Ovary (tissue), 9 donors: ENCODE measurements around the gene CPED1. TPM values are rescaled to one million over a fixed set of nuclear protein-coding genes. Genes with fewer than 3 reads are reported as not detected.

Experiments used
- DNase-seq, 5 donors: peaks; one replicate each; pipeline ENCODE4 v3.0.0-alpha.2; 2019 to 2020
- H3K27ac ChIP-seq, 2 donors: fragments of 200-600 bp; one replicate each; pipeline versions ENCODE4 v1.5.1 to v1.8.0; 2019 to 2022
- H3K27me3 ChIP-seq: fragments of 200-600 bp; one replicate; pipeline ENCODE4 v1.8.0; 2022
- H3K36me3 ChIP-seq: fragments of 200-600 bp; sonication (generic); one replicate; pipeline ENCODE4 v1.5.1; 2019
- H3K4me1 ChIP-seq: one replicate; pipeline ENCODE4 v1.8.1; 2013; ENCODE audit warnings: mild to moderate bottlenecking, moderate library complexity; ENCODE audit not compliant: insufficient read depth
- H3K4me3 ChIP-seq: fragments of 200-600 bp; sonication (generic); one replicate; pipeline ENCODE4 v1.5.1; 2017
- H3K9me3 ChIP-seq, 2 donors: fragments of 200-600 bp in 1 of 2; sonication (generic) in 1 of 2; one replicate each; pipeline versions ENCODE4 v1.5.1 to v1.8.1; 2013 to 2019; ENCODE audit warnings: mild to moderate bottlenecking in 1 of 2, moderate library complexity in 1 of 2
- CTCF ChIP-seq, 3 donors: fragments of 450-650 bp in 2 of 3; fragments of 200-600 bp in 1 of 3; IDR thresholded peaks; one replicate each; pipeline versions ENCODE4 v1.5.1 to v1.8.0; 2016 to 2022; ENCODE audit warnings: antibody characterized with exemption in 3 of 3, mild to moderate bottlenecking in 1 of 3
- EP300 ChIP-seq: sonication (generic); formaldehyde crosslinking; IDR thresholded peaks from one replicate; pipeline ENCODE4 v1.6.1; 2017; ENCODE audit warnings: antibody characterized with exemption
- POLR2A ChIP-seq: fragments of 450-650 bp; IDR thresholded peaks from one replicate; pipeline ENCODE4 v1.6.1; 2017; ENCODE audit warnings: antibody characterized with exemption, mild to moderate bottlenecking, moderate library complexity
- WGBS, 3 donors: extraction: QIAGEN DNeasy Blood & Tissue Kit in 1 of 3; methylation state at CpG; one replicate each; pipeline versions ENCODE4 v1.1.5 to v1.1.7; 2013 to 2017; 5-methylcytosine and 5-hydroxymethylcytosine counted together
- intact Hi-C, 4 donors: fragments of 100-400 bp; cut with DNase I; formaldehyde crosslinking; loops; one replicate each; pipeline versions ENCODE4 v1.11.0 to v1.15.1; 2022 to 2023
- polyA plus RNA-seq, 2 donors: library from polyadenylated mRNA; stranded (reverse); fragments of 200-250 nt in 1 of 2; fragments of 350-450 nt in 1 of 2; fragmentation: Illumina TruSeq in 1 of 2; extraction: RNeasy Lipid Tissue Mini Kit (QIAGEN cat#74804) in 1 of 2; gene quantifications; one replicate each; pipeline ENCODE4 v1.2.3, GENCODE V29; 2013 to 2014
- total RNA-seq, 7 donors: library from RNA; depleted of rRNA in 2 of 7; stranded (reverse); fragments of >200 nt in 2 of 7; fragmentation: NEBNext Ultra II Directional in 3 of 7; extraction: Animal tissue kit (Norgen Biotek cat#: 25700) in 3 of 7; gene quantifications; one replicate each; pipeline versions ENCODE4 v1.1.0 to v1.2.4, GENCODE V29; 2016 to 2023
- donor health status: DM: no; HTN: no; CAD: no; lungs with moderate emphysema.
- donor health status: DM: no; HTN: no; CAD: no.
- donor health status: Bipolar disorder and iron deficiency.
- donor health status: DM: yes; HTN: yes; CAD: no.
- donor health status: DM: no; HTN: no; CAD: no.
- donor health status: DM: yes; HTN: yes; CAD: no.

Gene CPED1
- total and polyA plus RNA-seq, 9 donors: 42.1 to 127 (median 88.8) TPM

GRCh38 chr7:120955577-120956149 lies 32.8 kb upstream of the CPED1 start:
- intact Hi-C loops: no loop called here
- WGBS, 3 donors: 84 to 86% (median 85%) methylated on average over 3 of the region's 3 CpGs
- Histone ChIP-seq H3K4me1 (no peaks in the 10 kb centered on the region), H3K27me3 (no peaks in the 10 kb centered on the region), H3K36me3 (no peaks in the 10 kb centered on the region), H3K9me3 (no peaks in the 10 kb centered on the region), H3K27ac (no peak overlapping the region), H3K4me3 (no peak overlapping the region)
- no peak for TF ChIP-seq CTCF (IDR thresholded peaks at IDR 0.05)
- DNase-seq: no peak

- 92 to 94% (median 93%) methylated on average over 8 of the region's 8 CpGs for WGBS, 3 donors
- no peak overlapping the region for H3K4me3 ChIP-seq
- no peak for DNase-seq
- no peak overlapping the region for H3K27ac ChIP-seq
- intact Hi-C loops: no loop called here
- H3K4me1 ChIP-seq: no peaks in the 10 kb centered on the region
- H3K27me3 ChIP-seq: no peaks in the 10 kb centered on the region
- H3K36me3 ChIP-seq: no peaks in the 10 kb centered on the region
- H3K9me3 ChIP-seq: no peaks in the 10 kb centered on the region
- TF ChIP-seq CTCF (IDR thresholded peaks at IDR 0.05): no peak
- no peak for TF ChIP-seq POLR2A
- no peak for TF ChIP-seq EP300
Observed at GRCh38 chr7:120959929-120960484, 28.5 kb upstream of the CPED1 start.

GRCh38 chr7:120960714-120961113 lies 27.8 kb upstream of the CPED1 start:
- H3K36me3 ChIP-seq: no peaks in the 10 kb centered on the region

GRCh38 chr7:120961638-120962173 lies 26.8 kb upstream of the CPED1 start:
- no peak overlapping the region for H3K4me3 ChIP-seq
- no peaks in the 10 kb centered on the region for H3K27me3 ChIP-seq
- no peaks in the 10 kb centered on the region for H3K4me1 ChIP-seq
- 72 to 85% (median 80%) methylated on average over 1 of the region's 1 CpG for WGBS, 3 donors
- intact Hi-C loops: no loop called here
- H3K36me3 ChIP-seq: no peaks in the 10 kb centered on the region
- no peak for DNase-seq
- H3K9me3 ChIP-seq: no peaks in the 10 kb centered on the region
- H3K27ac ChIP-seq: no peak overlapping the region
- TF ChIP-seq EP300: no peak
- TF ChIP-seq CTCF (IDR thresholded peaks at IDR 0.05): no peak
- no peak for TF ChIP-seq POLR2A

More at GRCh38 chr7:120960714-120961113, 27.8 kb upstream of the CPED1 start:
- Histone ChIP-seq H3K4me3 (no peak overlapping the region), H3K4me1 (no peaks in the 10 kb centered on the region), H3K27me3 (no peaks in the 10 kb centered on the region), H3K27ac (no peak overlapping the region), H3K9me3 (no peaks in the 10 kb centered on the region)
- 66 to 79% (median 78%) methylated on average over 1 of the region's 1 CpG for WGBS, 3 donors
- TF ChIP-seq CTCF (IDR thresholded peaks at IDR 0.05): no peak
- no peak for TF ChIP-seq POLR2A
- TF ChIP-seq EP300: no peak
- intact Hi-C loops: no loop called here
- DNase-seq: no peak
